SK-N-MC (cell line): ENCODE data around the gene SLC9A9.

Experiments
- EZH2 ChIP-seq: fragments of 200-600 bp; sonication (generic); IDR thresholded peaks from one replicate; pipeline ENCODE4 v1.6.1; 2017; ENCODE audit warnings: antibody characterized with exemption
- POLR2AphosphoS5 ChIP-seq: IDR thresholded peaks from 2 replicates; pipeline ENCODE4 v1.6.1; 2012; ENCODE audit warnings: mild to moderate bottlenecking, low read depth, low read length, borderline replicate concordance

DNA sequence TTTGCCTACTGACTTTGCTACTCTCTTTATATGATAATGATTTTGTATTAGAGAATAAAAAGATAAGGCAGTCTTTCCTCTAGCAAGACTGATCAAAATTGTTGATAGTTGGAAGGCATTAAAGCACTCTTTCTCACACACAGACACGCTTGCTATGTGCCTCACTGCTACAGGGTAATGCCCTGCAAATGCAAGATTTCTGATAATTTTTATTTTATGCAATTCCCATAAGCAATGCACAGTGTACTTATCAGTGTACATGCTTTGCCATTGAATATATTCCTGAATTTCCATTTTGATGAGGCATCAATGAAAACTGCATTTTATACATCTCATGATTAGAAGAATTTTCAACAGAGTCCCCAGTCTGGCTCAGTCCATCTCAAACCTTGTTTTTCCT lies 465.5 kb downstream of the SLC9A9 start:
- TF ChIP-seq EZH2 (no peak), POLR2AphosphoS5 (no peak)
